Left colon (tissue), 2 donors: ENCODE data around the gene TBC1D24. TPM values are rescaled to one million over a fixed set of nuclear protein-coding genes. Genes with fewer than 3 reads are reported as not detected.
"Not testable (repeated sequence)": the region's sequence is repeated elsewhere in the genome, so short reads cannot be mapped to it uniquely, and the experiment has no call there.

Experiments
- ATAC-seq: fragments of 200-7000 bp; cut with Tn5 transposase; one replicate; pipeline ENCODE4 v1.9.1; 2020; ENCODE audit warnings: mild to moderate bottlenecking, moderate library complexity
- DNase-seq, 2 donors: peaks; one replicate each; pipeline ENCODE4 v3.0.0-alpha.2; 2020
- intact Hi-C, 2 donors: fragments of 100-400 bp; cut with DNase I in 1 of 2; cut with micrococcal nuclease in 1 of 2; formaldehyde crosslinking; loops; one replicate each; pipeline versions ENCODE4 v1.11.2 to v1.14.0; 2022; cut with DNase I, micrococcal nuclease
- long read RNA-seq: library from polyadenylated mRNA; unstranded; transcript quantifications from one replicate; pipeline ENCODE4 v2.0.0, GENCODE V29; 2021
- total RNA-seq, 2 donors: library from RNA; stranded (reverse); fragmentation: NEBNext Ultra II Directional; extraction: Animal tissue kit (Norgen Biotek cat#: 25700); gene quantifications; one replicate each; pipeline ENCODE4 v1.2.1, GENCODE V29; 2021
- donor health status: DM: no; HTN: no; CAD: no.
- donor health status: DM: yes; HTN: yes; CAD: no.

The TBC1D24 gene
- total RNA-seq: 10 to 100 TPM in 1 of 2 donors, 1 to 10 TPM in 1; 8.9 to 11.1 TPM
- long read RNA-seq: 0 reads

DNA sequence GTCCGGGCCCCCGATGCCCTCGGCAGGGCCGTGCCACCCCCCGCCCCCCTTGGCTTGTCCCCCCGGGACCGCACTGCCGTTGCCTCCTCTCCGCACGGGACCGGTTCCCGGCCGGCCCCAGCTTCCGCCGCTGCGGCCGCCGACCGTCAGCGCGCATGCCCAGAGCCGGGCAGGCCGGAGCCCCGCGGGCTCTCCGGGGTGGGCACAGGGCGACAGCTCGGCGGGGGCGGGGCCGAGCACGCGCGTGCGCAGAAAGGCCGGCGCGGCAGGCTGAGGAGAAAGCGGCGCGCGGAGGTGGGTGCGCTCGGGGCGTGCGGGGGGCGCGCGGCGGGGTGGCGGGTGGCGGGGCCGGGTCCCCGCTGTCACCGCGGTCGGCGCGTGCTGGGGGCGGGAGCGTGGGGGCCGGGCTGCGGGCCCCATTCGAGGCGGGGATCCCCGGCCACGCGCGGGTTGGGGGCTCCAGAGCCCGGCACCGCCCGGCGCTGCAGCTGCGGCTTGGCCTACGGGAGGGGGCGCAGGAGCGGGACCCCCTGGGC is at the start of gene TBC1D24:
TSS of gene TBC1D24 (plus strand) at position 251 of the 536 bp plus-strand sequence. CDS start 21,022 bp downstream, outside the sequence.
- ATAC-seq (peak; percentile 85), DNase-seq (peak; percentile 80 to 85)
- intact Hi-C loops: no loop called here

DNA sequence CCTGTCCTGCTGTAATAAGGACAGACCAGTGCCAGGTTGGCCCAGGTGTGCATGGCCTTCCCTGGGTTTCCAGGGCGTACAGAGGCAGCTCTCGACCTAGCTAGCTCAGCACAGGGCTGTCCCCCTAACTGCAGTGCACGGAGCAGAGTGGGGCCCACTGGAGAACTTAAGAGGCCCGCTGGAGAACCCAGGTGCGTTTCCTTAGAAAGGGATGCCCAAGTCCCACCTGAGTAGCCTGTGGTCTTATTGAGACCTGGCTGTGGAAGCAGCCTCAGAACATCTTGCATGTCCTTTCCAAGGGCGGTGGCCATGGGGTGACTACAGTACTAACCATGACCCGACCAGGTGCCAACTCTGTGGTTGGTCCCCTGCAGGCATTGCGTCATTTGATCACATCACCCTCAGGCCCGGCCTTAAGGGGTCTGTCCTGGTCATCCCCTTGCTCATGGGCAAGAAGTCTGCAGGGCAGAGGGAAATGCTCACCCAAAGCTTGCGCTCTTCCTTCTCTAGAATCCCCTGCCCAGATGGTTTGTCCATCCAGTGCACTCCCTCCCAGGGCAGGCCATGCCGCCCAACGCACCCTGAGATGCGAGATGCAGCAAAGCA is 49.0 kb upstream of the TBC1D24 start:
- DNase-seq: no peak
- intact Hi-C loops: loop anchor here in 1 of 2 donors (10.0 kb wide), 1 partner anchor 79 kb away; no protein-coding TSS in a partner anchor
- ATAC-seq: no peak

DNA sequence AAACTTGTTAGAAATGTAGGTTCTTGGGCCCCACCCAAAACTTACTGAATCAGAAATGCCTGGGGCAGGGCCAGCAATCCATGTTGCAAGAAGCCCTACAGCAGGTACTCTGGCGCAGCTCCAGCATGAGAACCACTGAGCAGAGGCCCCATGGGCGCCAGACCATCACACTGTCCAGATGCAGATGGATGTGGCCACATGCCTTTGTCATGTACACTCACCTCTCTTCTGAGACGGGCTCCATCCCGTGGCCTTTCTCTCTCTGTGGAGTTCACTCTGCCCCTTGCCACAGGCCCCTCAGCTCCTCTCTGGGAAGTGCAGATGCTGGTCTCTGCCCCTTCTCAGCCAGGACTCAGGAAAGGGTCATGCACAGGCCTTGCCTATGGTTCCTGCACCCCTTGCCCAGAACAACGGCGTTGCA is 48.0 kb upstream of the TBC1D24 start:
- ATAC-seq (no peak), DNase-seq (no peak)
- intact Hi-C loops: loop anchor here in 1 of 2 donors (10.0 kb wide), 1 partner anchor 78 kb away; no protein-coding TSS in a partner anchor

DNA sequence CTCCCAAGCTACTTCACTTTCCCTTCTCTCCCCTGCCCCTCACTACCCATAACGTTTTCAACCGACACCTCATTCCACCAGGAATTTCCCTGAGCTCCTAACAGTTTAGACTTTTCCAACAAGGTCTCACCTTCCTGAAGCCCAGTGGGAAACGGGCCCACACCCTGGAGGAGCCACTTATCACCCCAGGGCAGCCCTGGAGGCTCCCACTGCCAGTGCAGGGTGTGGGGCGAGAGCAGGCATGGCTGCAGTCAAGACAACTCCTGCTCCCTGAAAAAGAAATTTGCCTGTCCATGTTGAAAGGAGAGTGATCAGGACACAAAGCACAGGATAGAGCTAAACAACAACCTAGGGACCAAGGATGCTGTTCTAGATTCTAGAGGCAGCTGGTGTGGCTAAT is 47.4 kb upstream of the TBC1D24 start:
- intact Hi-C loops: loop anchor here in 1 of 2 donors (10.0 kb wide), 1 partner anchor 77 kb away; no protein-coding TSS in a partner anchor
- ATAC-seq (no peak), DNase-seq (no peak)

DNA sequence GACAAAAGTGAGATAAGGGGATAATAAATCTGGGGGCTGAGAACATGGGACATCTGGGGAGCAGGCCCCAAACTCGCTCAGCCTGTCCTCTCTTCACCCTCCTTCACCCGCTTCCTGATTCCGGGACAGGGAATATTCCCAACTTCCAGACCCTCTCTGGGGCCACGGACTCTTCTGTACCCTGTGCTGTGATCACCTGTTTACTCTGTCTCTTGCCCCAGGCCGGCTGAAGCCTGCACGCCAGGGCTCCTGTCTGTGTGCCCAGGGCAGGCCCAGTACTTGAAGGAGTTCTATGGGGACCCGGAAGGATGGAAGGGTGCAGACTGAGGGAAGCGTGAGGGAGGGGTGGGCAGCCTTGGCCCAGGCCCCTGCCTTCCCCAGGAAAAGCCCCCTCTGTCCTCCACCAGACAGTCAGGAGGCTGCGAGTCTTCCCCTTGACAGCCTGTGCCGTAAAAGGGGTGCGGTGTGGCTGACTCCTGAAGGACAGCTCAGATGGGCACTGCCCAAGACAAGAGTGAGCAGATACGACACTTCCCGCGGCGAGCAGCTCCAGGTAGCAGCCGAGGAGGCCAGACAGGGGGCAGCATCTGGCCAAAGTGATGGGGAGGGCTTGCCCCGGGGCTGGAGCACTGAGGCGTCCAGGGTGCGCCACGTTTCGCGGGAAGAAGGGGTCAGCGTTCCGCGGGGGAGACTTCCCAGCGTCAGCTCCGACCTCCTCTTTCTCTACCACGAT is 46.7 kb upstream of the TBC1D24 start:
- ATAC-seq: peak; percentile 61
- intact Hi-C loops: loop anchor here in 1 of 2 donors (10.0 kb wide), 1 partner anchor 77 kb away; no protein-coding TSS in a partner anchor
- peak; percentile 60 to 62 for DNase-seq

DNA sequence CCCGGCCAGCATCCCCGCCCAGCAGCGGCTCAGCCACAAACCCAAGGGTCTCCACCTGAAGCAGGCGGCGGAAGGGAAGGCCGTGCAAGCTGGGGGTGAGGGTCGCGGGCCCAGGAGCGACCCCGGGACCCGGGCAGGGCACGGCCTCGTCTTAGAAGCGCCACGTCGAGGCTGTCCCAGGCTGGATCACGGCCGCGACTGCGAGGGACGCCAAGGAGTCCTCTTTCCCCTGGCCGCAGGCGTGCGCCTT is 46.2 kb upstream of the TBC1D24 start:
- intact Hi-C loops: loop anchor here in 1 of 2 donors (10.0 kb wide), 1 partner anchor 76 kb away; no protein-coding TSS in a partner anchor
- peak; percentile 53 for ATAC-seq
- DNase-seq: no peak

DNA sequence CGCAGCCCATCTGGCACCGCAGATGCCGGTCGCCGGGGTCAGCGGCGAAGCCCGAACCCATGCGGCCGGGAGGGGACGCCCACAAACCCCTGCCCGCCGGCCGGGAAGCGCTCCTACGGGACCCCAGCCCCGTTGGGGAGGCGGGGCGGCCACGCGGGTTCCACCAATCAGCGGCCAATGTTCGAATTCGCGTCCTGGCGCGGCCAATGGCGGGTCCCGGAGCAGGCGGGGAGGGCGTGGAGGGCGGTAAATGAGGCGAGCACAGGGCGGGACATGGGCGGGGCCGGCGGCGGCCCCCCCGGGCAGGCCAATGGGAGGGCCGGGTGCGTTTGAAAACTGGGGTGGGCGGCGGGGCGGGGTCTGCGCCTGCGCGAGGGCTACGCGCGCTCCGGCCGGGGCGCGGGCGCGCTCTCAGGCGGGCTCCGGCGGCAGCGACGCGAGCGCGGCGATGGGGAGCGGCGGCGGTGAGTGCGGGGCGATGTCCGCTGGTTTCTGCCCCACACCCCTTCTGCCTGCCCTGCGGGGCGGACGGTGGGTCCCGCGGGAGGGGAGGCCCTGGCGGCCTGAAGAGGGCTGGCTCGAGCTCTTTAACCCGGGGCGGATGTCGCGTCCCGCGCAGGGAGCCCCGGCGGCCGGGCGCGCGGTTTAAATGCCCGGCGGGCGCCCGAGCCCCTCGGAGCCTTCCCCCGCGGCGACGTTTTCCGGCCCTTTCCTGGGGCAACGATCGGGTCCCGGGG is 45.7 kb upstream of the TBC1D24 start, which contains the start of gene CCNF:
TSS of gene CCNF (plus strand) at position 414 of the 737 bp plus-strand sequence. CDS start at position 449, 35 bp downstream.
- ATAC-seq (peak; percentile 95), DNase-seq (peak; percentile 97 to 99)
- intact Hi-C loops: loop anchor here in 1 of 2 donors (10.0 kb wide), 1 partner anchor 76 kb away; no protein-coding TSS in a partner anchor

DNA sequence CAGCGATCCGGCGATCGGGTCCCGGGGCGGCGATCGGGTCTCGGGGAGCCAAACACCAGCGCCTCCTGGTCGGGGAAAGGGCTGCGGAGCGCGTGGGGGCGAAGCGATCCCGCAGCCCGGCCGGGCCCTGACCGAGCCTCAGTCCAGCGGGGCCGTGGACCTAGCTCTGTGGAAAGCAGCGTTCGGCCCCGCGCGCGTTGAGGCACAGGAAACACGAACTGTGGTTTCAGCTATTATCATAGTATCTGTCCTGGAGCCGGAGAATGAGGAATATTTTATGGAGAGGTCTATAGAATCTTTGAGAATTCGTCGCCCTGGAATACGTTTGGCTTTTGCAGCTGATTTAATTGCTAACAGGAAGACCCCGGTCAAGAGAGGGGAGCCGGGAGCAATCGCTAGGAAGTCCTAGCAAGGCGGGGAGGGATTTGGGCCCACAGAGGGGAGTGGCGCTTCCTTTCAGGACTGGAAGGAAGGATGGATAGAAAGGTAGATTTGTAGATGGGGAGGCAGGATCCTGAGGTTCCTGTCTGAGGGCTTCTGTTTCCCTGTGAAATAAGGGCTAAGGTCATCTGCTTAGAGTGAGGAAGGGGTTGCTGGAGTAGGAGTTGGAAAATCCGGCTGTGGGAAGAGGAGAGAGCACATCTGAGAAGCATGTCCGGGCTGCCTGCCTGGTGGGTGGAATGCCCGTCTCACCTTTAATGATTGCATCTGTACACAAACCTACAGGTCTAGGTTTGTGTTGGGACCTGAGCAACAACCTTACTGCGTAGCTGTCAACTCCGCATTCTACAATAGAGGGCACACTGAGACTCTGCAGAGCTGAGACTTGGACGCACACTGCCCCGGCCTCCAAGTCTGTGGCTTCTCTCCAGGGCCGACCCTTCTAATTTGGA is 44.9 kb upstream of the TBC1D24 start:
- intact Hi-C loops: loop anchor here in 1 of 2 donors (10.0 kb wide), 1 partner anchor 75 kb away; no protein-coding TSS in a partner anchor
- ATAC-seq (peak; percentile 11), DNase-seq (peak in 1 of 2 donors; percentile 38)

DNA sequence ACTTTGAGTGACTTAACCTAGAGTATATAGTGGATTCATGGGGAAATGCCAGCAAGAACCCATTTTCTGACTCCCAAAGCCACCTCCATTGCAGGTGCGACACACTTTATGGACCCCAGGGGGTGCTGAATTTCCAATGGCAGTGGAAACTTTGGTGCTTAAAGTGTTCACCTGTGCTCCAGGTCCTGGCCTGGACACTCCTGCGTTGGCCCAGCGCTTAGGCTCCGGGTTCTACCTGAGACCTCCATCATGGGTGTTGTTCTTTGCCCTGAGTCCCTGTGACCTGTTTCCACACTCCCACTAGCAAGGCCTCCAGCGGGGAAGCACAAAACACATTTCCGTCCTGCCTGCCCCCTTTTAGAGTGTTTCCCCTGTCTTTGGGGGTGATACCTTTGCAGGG is 42.6 kb upstream of the TBC1D24 start:
- intact Hi-C loops: no loop called here
- DNase-seq: no peak
- no peak for ATAC-seq

DNA sequence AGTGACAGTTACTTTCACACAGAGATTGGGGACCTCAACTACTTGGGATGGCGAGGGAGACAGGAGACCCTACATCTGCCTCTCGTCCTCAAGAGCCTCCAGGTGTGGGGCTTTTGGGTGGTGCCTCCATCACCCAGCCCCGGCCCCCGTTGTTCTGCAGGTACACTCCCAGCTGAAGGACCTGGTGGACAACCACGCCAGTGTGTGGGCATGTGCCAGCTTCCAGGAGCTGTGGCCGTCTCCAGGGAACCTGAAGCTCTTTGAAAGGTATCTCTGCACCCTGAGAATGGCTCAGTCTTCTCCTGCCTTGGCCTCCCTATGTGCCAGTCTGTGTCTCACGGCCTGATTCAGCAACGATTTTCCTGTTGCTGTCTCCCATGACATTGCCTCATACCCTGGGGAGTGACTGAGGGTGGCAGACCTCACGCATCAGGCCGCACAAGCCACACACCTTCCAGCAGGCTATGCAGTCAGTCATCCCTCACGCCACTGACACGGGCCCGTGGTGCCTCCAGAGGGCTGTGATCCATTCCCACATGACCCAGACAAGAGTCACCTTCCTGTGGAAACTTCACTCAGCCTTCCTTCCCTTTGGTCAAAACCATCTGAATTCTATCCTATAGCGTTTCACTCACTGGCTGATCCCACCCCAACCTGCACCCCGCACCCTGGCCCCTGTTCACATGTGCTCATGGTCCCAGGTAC is 42.0 kb upstream of the TBC1D24 start:
- DNase-seq (no peak), ATAC-seq (no peak)
- intact Hi-C loops: no loop called here

DNA sequence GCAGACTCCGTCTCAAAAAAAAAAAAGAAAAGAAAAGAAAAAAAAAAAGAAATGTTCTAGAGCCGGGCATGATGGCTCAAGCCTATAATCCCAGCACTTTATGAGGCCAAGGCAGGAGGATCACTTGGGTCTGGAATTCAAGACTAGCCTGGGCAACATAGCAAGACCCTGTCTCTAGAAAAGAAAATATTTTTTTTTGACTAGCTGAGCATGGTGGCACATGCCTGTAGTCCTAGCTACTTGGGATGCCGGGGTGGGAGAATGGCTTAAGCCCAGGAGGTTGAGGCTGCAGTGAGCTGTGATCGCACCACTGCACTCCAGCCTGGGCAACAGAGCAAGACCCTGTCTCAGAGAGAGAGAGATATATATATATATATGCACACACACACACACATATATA is 39.7 kb upstream of the TBC1D24 start:
- DNase-seq, ATAC-seq, intact Hi-C loops: not testable (repeated sequence)

DNA sequence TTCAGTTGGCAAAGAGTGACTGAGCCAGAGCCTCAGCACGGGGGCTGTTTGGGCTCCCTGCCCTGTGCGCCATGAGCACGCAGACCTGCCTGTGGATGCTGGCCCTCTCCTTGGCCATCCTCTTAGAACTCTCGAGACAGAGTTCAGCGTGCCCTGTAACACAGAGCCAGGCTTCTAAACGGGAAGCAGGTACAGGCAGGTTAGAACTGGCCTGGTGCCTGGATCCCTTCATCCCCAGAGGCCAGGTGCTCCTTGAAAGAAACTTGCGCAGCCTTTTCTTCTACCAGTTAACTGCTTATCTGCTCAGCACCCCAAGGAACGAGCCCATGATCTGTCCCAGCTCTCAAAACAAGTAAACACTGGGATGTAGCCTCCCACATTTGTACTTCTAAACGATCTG is 38.8 kb upstream of the TBC1D24 start:
- intact Hi-C loops: no loop called here
- DNase-seq: no peak
- ATAC-seq: no peak

DNA sequence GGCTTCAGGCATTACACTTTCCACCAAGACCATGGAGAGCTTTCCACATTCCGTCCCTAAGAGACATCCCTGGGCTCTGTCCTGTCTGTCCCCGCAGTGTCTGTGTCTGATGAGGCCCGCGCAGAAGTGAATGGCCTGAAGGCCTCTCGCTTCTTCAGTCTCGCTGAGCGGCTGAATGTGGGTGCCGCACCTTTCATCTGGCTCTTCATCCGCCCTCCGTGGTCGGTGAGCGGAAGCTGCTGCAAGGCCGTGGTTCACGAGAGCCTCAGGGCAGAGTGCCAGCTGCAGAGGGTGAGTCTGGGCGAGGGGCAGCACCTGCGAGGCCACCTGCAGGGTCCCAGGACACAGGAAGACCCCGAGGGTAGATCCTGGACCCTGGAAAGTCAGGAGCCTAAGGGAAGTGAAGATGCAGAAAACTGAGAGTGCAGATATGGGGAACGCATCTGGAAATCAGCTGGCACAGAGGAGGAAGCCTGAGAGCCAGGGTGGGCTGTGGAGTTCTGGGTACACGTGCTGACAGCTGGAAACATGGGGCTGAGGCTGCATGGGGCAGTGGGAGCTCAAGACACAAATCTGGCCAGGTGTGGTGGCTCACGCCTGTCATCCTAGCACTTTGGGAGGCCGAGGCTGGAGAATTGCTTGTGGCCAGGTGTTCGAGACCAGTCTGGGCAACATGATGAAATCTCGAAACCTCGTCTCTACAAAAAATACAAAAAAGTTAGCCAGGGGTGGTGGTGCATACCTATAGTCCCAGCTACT is 37.7 kb upstream of the TBC1D24 start:
- no peak for ATAC-seq
- no peak for DNase-seq
- intact Hi-C loops: no loop called here

DNA sequence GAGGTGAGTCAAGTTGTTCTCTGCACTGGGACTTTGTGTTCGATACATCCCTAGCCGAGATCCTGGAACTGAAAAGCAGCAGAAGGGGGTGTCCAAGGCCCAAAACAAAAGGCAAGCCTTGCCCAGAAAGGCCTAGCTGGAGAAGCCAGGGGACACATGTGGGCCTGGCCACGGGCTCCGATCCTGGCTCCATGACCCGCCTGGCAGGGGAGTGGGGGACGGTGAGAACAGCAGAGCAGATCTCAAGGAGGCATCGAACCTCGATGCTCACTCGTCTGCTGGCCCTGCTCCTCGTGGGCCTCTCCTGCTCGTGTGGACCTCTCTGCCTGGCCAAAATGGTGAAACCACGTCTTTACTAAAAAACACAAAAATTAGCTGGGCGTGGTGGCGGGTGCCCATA is 36.8 kb upstream of the TBC1D24 start:
- intact Hi-C loops: no loop called here
- no peak for DNase-seq
- ATAC-seq: no peak

DNA sequence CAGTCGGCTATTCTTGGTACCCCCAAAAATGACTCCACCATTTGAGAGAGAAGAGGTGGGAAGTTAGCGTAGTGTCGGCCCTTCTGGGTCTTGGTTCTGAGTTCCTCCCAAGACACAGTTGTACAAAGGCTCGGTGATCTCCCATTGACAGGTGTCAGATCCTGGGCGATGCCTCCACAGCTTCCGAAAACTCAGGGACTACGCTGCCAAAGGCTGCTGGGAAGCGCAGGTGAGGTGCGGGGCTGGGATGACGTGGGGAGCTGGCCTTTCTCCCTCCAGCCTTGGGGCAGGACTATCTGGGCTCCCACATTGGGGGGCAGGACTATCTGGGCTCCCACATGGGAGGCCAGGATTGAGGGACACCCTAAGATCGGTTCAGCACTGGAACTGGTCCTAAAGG is 35.3 kb upstream of the TBC1D24 start:
- ATAC-seq (no peak), DNase-seq (no peak)
- intact Hi-C loops: no loop called here

DNA sequence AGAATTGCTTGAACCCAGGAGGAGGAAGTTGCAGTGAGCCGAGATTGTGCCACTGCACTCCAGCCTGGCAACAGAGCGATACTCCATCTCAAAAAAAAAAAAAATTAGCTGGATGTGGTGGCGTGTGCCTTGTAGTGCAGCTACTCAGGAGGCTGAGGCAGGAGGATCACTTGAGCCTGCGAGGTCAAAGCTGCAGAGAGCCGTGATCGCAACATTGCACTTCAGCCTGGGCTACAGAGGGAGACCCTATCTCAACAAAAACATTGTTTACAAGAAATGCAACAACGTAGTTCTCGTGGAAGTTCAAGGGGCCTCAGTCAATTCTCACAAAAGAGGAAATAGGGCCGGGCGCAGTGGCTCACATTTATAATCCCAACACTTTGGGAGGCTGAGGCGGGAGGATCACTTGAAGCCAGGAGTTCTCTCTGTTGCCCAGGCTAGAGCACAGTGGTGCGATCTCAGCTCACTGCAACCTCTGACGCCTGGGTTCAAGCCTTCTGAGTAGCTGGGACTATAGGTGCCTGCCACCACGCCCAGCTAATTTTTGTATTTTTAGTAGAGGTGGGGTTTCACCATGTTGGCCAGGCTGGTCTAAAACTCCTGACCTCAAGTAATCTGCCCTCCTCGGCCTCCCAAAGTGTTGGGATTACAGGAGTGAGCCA is 33.7 kb upstream of the TBC1D24 start:
- intact Hi-C loops, DNase-seq, ATAC-seq: not testable (repeated sequence)
